ENCODE measurements around the gene CDH8.

Gene CDH8

DNA sequence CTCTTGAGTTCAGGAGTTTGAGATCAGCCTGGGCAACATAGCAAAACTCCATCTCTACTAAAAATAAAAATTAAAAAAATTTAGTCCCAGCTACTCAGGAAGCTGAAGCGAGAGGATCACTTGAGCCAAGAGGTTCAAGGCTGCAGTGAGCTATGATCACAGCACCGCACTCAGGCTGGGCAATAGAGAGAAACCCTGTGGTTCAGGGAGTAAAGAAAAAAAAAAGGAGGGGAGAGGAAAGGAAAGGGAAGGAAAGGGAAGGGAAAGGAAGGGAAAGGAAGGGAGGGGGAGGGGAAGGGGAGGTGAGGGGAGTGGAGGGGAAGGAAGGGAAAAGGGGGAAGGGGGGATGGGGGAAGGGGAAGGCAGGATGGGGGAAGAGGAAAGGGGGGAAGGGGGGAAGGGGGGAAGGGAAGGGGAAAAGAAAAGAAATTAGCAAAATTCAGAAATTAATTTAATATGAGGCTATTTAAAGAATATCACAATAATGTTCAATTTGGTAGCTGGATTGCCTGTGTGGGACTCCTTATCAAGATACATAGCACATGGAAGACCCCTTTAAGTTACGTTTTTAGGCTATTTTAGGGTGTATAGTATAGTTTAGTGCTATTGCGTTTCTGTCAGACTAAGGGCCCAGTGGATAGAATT lies 424.3 kb downstream of the CDH8 start:
- Histone ChIP-seq H3K23ac (ENCODE audit: low read length) (no peak overlapping the region), H2AFZ (ENCODE audit: insufficient read depth, low read length, poor library complexity) (no peak overlapping the region), H3K18ac (ENCODE audit: low read length) (no peak overlapping the region), H3K36me3 (ENCODE audit: control insufficient read depth in 1 of 2, insufficient read depth in 2 of 2, low read length in 2 of 2) (no peaks in the 10 kb centered on the region), H2BK120ac (ENCODE audit: insufficient read depth, low read length, poor library complexity) (no peak overlapping the region), H3K4me1 (ENCODE audit: control insufficient read depth in 1 of 2, insufficient read depth in 2 of 2, low read length in 2 of 2) (no peaks in the 10 kb centered on the region), H3K79me1 (ENCODE audit: low read length) (no peaks in the 10 kb centered on the region), H2BK5ac (ENCODE audit: low read depth, low read length, poor library complexity) (no peak overlapping the region), H3K9me3 (ENCODE audit: insufficient read depth, low read depth, low read length) (no peaks in the 10 kb centered on the region), H3K14ac (ENCODE audit: low read length) (no peak overlapping the region), H2AK5ac (ENCODE audit: low read length) (no peak overlapping the region), H4K12ac (ENCODE audit: low read depth, low read length) (no peak overlapping the region), H3K79me2 (ENCODE audit: control insufficient read depth, insufficient read depth, low read length, poor library complexity) (no peaks in the 10 kb centered on the region), H3K4me2 (ENCODE audit: low read length) (no peak overlapping the region), H4K91ac (ENCODE audit: low read depth, low read length) (no peak overlapping the region), H3K4ac (ENCODE audit: low read depth, low read length) (no peak overlapping the region), H3K27me3 (ENCODE audit: insufficient read depth, low read length) (no peaks in the 10 kb centered on the region), H3K9ac (ENCODE audit: low read length) (no peak overlapping the region), H4K8ac (ENCODE audit: low read depth, low read length) (no peak overlapping the region), H2BK12ac (ENCODE audit: low read length) (no peak overlapping the region), H3K27ac (ENCODE audit: low read depth, low read length) (no peak overlapping the region), H3K4me3 (ENCODE audit: low read depth, low read length) (no peak overlapping the region)
- no CpG with 5 or more reads among the region's 4 CpGs for WGBS (ENCODE audit: extremely low coverage, insufficient coverage, insufficient read length)
- no peak for DNase-seq

DNA sequence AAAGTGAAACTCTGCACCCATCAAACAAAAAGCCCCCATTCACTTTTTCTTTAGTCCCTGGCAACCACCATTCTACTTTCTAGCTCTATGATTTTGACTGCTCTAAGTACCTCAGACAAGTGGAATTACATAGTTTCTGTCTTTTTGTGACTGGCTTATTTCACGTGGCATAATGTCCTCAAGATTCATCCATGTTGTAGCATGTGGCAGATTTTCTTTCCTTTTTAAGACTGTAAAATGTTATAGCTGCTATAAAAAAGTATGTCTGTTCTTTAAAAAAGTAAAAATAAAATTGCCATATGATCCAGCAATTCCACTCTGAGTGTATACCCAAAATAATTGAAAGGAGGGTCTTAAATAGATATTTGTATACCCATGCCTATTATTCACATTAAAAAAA lies 429.7 kb downstream of the CDH8 start:
- no peak overlapping the region for H3K14ac ChIP-seq (ENCODE audit: low read length)
- WGBS (ENCODE audit: extremely low coverage, insufficient coverage, insufficient read length): no CpG with 5 or more reads among the region's 1 CpG
- H2AK5ac ChIP-seq (ENCODE audit: low read length): no peak overlapping the region
- no peaks in the 10 kb centered on the region for H3K4me1 ChIP-seq (ENCODE audit: control insufficient read depth in 1 of 2, insufficient read depth in 2 of 2, low read length in 2 of 2)
- H3K4me2 ChIP-seq (ENCODE audit: low read length): no peak overlapping the region
- no peak overlapping the region for H3K9ac ChIP-seq (ENCODE audit: low read length)
- H2BK12ac ChIP-seq (ENCODE audit: low read length): no peak overlapping the region
- no peak overlapping the region for H2BK5ac ChIP-seq (ENCODE audit: low read depth, low read length, poor library complexity)
- H3K27ac ChIP-seq (ENCODE audit: low read depth, low read length): no peak overlapping the region
- no peak overlapping the region for H3K23ac ChIP-seq (ENCODE audit: low read length)
- no peak overlapping the region for H4K91ac ChIP-seq (ENCODE audit: low read depth, low read length)
- H3K27me3 ChIP-seq (ENCODE audit: insufficient read depth, low read length): no peaks in the 10 kb centered on the region
- no peaks in the 10 kb centered on the region for H3K9me3 ChIP-seq (ENCODE audit: insufficient read depth, low read depth, low read length)
- H4K12ac ChIP-seq (ENCODE audit: low read depth, low read length): no peak overlapping the region
- H3K18ac ChIP-seq (ENCODE audit: low read length): no peak overlapping the region
- no peak overlapping the region for H3K4me3 ChIP-seq (ENCODE audit: low read depth, low read length)
- H3K79me1 ChIP-seq (ENCODE audit: low read length): no peaks in the 10 kb centered on the region
- no peaks in the 10 kb centered on the region for H3K36me3 ChIP-seq (ENCODE audit: control insufficient read depth in 1 of 2, insufficient read depth in 2 of 2, low read length in 2 of 2)
- no peak overlapping the region for H4K8ac ChIP-seq (ENCODE audit: low read depth, low read length)
- H2BK120ac ChIP-seq (ENCODE audit: insufficient read depth, low read length, poor library complexity): no peak overlapping the region
- H3K4ac ChIP-seq (ENCODE audit: low read depth, low read length): no peak overlapping the region
- DNase-seq: no peak
- H3K79me2 ChIP-seq (ENCODE audit: control insufficient read depth, insufficient read depth, low read length, poor library complexity): no peaks in the 10 kb centered on the region
- no peak overlapping the region for H2AFZ ChIP-seq (ENCODE audit: insufficient read depth, low read length, poor library complexity)
